GM18520 (cell line): Measurements from ENCODE around the gene PRDM9.
"Not testable (repeated sequence)": the region's sequence is repeated elsewhere in the genome, so short reads cannot be mapped to it uniquely, and the experiment has no call there.

Source experiments
- ATAC-seq: cut with Tn5 transposase; IDR thresholded peaks from one replicate; pipeline ENCODE4 v1.9.1; 2021; ENCODE audit not compliant: unreplicated experiment

Gene PRDM9

GRCh38 chr5:23527216-23527920, 20.0 kb downstream of the PRDM9 start:
- ATAC-seq = not testable (repeated sequence)

DNA sequence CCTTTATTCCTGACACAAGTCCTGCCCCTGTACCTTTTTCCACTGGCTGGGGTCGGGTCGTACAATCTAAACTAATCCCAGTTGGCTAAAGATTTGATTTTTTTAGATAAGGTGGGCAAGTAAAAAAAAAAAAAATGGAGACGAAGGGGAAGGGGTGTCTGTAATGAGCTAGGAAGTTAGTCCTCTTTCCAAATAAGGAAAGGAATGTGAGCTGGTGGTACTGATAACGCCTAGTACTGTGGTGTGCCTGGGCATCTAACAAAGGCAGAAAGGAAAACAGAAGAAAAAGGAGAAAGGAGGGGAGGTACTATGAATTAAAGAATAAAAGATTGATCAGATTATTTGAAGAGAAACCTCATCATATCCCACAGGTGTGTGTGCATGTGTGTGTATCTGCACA, 21.3 kb downstream of the PRDM9 start:
- no peak for ATAC-seq

- no peak for ATAC-seq
Measured at GRCh38 chr5:23530571-23530970, 23.2 kb downstream of the PRDM9 start.

DNA sequence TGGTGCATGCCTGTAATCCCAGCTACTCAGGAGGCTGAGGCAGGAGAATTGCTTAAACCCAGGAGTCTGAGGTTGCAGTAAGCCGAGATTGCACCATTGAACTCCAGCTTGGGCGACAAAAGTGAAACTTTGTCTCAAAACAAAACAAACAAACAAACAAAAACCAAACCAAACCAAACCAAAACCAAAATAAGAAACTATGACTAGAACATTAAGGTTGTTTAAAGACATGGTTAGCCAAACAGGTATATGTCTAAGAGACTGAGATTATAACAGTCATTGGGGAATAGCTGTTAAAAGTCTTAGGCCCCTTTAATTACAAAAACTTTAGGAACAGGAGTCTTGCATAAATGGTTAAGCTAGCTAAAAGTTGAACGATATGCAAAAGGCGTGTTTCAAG, 63.6 kb downstream of the PRDM9 start:
- ATAC-seq = no peak
